Daoy (cell line): Measurements from ENCODE around the gene TRIM43B. TPM values are rescaled to one million over a fixed set of nuclear protein-coding genes. Genes with fewer than 3 reads are reported as not detected.
"Not testable (repeated sequence)": the region's sequence is repeated elsewhere in the genome, so short reads cannot be mapped to it uniquely, and the experiment has no call there.

Experiments
- DNase-seq: peaks from one replicate; pipeline ENCODE4 v3.0.0-alpha.2; 2015; ENCODE audit warnings: low read depth
- total RNA-seq: library from RNA; depleted of rRNA; stranded (reverse); fragments of >200 nt; shearing (Covaris generic); gene quantifications from 2 replicates; pipeline ENCODE4 v1.2.3, GENCODE V29; 2014; rRNA removed

Gene TRIM43B
- total RNA-seq: not detected in 2 replicates

- DNase-seq: not testable (repeated sequence)
Measured at GRCh38 chr2:95484654-95485053, at the start of gene TRIM43B. TRIM43B (minus strand) TSS chr2:95484754; CDS start chr2:95482714, 2,040 bp downstream.

GRCh38 chr2:95531254-95531771, 46.8 kb upstream of the TRIM43B start:
- no peak for DNase-seq

- peak; percentile 76 for DNase-seq
Measured at GRCh38 chr2:95530734-95531133, 46.2 kb upstream of the TRIM43B start.

DNA sequence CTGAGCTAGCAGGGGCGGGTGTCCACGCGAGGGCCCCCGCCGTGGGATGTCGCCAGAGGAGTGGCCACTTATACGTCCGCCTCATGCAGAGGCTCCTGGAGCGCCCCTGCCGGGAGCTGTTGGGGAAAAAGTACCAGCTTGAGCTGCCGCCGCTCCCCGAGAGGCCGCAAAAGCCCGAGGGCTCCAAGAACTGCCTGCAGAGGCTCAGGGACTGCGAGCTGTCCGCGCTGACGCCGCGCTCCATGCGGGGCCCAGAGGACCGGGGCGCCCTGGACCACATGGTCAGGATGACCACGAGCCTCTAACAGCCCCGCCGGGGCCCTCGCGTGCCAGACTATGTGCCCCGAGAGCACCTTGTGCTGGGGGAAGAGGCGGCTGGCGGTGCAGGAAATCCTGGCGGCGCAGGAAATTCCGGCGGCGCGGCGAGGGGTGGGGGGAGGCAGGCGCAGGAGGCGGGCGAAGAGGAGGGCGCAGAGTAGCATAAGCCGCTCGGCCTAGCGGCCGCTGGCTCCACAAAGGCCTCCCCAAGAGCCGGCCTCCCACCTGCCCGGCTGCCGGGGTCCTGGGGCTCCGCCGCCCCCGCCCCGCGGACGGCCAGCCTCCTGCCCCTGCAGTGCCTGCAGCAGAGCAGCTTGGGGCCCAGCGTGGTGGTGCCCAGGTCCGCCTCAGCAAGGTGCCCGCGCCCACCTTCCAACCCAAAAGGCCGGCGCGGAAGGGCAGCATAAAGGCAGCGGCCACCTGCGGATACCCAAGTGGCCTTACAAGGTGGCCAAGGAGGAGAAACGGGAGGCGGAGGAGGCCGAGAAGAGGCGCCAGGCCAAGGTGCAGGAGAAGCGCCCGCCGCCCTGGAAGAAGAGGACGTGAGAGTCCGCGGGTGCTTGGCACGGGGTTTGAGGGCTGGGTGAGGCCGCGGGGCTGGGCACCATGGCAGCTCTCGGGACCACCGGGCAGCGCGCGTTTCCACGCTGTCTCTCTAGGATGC, 42.1 kb upstream of the TRIM43B start:
- DNase-seq: peak; percentile 86

DNA sequence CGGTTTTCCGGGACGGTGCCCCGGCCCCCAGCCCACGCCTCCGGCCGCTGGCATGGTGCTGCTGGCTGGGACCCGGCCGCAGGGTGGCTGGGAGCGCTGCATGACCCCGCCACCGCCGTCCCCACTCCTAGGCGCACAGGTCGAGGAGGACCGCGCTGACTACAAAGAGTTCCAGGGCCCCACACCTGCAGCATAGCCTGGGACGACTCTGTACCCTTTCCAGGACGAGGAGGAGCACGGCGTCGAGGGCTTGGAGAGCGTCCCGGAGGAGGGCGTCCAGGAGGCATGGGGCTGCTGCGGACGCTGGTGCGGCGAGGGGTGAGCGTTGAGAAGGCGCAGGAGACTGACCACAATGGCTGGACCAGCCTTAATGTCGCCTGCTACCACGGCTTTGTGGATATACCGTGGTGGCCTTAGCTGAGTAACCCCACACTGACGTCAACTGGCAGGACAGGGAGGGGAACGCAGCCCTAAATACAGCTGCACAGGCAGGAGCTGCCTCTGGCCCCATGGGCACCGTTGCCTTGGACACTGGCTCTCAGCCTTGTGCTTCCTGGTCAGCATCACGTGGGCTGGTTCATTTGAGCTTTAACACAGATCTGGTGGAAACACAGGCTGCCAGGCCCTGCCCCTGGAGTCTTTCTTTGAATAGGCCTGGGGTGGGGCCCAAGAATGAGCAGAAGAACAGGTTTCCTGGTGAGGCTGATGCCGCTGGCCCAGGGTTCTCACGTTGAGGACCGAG, 40.9 kb upstream of the TRIM43B start:
- DNase-seq: peak; percentile 14

- no peak for DNase-seq
Measured at GRCh38 chr2:95524195-95524594, 39.6 kb upstream of the TRIM43B start.

GRCh38 chr2:95514718-95515117, 30.2 kb upstream of the TRIM43B start:
- DNase-seq: no peak

DNA sequence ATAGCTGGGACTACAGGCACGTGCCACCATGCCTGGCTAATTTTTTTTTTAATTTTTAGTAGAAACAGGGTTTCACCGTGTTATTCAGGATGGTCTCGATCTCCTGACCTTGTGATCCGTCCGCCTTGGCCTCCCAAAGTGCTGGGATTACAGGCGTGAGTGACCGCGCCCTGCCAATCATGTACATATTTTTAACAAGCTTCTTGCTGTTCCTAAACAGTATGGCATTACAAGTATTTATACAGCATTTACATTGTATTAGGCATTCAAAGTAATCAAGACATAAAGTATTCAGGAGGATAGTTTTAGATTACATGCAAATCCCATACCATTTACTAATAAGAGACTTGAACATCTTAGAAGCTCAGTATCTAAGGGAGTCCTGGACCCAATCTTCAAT, 29.7 kb upstream of the TRIM43B start:
- DNase-seq: not testable (repeated sequence)

DNA sequence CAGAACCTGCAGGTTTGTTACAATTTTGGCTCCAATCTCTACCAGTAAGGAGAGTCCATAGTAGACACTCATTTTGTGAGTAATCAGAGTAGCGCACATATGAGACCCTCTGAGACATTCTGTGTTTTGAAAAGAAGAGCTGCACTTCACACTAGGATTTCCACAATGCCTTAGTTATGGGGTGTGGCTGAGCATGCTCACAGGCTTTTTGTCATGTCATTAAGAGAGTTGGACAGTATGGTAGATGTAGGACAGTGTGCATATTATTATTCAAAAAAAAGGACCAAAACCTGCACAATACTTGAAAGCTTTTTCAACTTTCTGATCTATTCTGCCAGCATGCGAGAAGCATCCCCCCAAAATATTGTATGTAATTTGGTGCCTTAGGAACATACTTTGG, 24.9 kb upstream of the TRIM43B start:
- no peak for DNase-seq

DNA sequence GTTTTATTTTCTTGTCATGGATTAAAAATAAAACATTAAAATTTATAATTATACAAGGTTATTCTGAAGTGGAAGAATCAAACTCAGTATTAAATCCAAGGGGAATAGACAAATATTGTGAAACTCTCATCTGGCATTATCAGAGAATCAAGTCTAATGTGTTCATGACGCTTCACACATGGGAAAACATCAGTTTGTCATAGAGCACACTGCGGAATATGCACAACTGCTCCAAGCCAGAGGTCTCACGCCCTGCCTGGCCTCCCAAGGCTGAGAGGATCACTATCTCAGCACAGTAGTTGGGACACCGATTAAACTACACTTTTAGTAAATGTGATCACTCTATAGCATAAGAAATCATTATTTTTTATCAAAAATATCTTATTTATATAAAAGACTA, 20.7 kb upstream of the TRIM43B start:
- DNase-seq: no peak

DNA sequence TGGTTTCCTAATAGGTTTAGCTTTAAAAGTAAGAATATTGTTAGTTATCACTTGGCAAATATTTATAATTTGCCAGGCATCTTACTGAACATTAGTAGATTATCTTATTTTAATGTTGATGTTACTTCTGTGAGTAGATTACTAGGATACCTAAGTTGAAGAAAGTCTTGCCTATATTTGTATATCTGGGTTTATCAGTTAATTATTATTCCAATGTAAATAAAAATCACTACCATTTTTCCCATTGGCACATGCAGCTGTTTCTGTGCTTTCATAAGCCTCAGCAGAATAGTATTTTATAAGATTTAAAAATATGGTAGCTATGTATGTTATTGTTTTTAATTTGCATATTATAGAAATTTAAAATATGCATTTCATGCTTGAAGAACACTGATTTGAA, 16.3 kb upstream of the TRIM43B start:
- DNase-seq: no peak

- not testable (repeated sequence) for DNase-seq
Measured at GRCh38 chr2:95492076-95492475, 7.5 kb upstream of the TRIM43B start.

DNA sequence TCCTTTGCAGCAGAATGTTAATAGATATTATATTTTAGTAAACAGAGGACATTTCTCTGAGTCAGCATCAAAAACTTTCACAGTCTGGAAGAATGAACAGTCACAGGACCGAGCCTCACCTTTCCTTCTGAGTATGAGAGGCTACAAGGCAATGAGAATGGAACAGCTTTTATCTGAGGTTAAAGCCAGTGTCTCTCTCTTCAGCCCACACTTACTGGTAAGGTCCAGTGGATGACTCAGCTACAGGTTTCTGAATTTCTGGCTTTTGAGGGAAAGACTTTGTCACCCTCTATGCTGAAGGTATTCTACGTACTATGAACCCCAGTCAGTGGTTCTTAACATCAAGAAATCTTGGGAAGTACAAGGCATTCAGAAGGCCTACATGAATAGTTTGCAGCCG, 9.5 kb downstream of the TRIM43B start:
- DNase-seq: not testable (repeated sequence)

GRCh38 chr2:95467984-95468383, 16.6 kb downstream of the TRIM43B start:
- not testable (repeated sequence) for DNase-seq

DNA sequence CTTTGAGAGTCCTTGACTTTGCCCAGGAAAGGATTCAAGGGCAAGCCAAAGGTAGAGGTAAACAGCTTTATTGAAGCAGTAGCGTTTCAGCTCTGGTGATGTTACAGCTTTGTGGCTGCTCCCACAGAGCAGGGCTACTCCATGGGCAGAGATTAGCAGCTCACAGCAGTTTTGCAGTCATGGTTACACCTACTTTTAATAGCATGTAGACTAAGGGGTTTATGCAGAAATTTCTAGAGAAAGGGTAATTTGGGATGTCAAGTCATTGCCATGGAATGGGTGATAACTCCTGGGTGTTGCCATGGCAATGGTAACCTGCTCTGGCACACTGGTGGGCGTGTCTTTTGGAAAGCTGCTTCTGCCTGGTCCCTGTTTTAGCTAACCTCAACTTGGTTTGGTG, 18.0 kb downstream of the TRIM43B start:
- not testable (repeated sequence) for DNase-seq

DNA sequence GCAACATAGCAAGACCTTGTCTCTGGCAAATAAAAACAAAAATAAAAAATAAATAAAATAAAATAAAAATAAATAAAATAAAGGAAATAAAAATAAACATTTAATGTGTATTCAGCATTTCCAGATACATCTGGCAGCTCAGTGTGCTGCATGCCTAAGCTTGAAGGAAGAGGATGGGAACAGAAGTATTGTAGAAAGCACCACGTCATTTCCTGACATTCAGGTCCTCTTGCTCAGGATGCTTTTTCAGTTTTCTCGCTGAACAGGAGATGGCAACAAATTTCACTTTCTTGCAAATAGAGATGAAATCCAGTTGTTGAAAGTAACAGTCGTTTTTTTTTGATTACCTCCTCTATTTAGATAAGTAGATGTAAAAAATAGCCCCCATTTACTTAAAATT, 21.3 kb downstream of the TRIM43B start:
- DNase-seq: not testable (repeated sequence)

- not testable (repeated sequence) for DNase-seq
Measured at GRCh38 chr2:95445317-95445716, 39.2 kb downstream of the TRIM43B start.

DNA sequence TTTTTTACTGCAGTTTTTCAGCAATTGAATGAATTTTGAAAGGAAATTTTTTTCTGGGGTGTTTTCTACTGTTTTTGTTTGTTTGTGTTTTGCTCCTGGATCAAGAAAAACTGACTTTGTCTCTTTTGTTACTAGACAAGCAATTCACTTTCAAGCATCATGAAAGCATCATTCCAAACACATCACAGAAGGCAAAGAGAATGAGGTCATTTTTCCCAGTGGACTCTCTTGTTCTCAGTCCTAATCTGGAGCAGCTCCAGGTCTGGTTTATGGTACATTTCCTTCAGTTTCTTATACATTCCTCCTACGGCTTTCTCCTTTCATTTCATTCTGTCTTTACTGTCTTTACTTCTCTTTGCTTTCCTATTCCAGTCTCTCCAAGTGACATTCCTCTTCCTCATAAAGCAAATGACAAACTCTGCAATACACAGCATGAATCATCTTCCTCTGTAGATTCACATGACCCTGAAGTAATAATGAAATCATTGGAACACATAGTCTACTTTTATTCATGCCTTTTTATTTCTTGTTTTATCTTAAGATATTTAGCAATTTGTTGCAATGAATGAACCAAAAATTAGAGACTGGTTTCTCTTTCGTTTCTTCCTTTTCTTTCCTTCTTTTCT, 42.0 kb downstream of the TRIM43B start:
- DNase-seq: not testable (repeated sequence)

GRCh38 chr2:95435872-95436209, 48.7 kb downstream of the TRIM43B start:
- DNase-seq: not testable (repeated sequence)

- DNase-seq: not testable (repeated sequence)
Measured at GRCh38 chr2:95435162-95435871, 49.2 kb downstream of the TRIM43B start.

GRCh38 chr2:95434507-95435076, 50.0 kb downstream of the TRIM43B start:
- peak; percentile 57 for DNase-seq
